DOHH2 (cell line): ENCODE data around the gene FBLN2.

Experiments used
- CTCF ChIP-seq: fragments of 200-600 bp; sonication (generic); IDR thresholded peaks from one replicate; pipeline ENCODE4 v1.5.1; 2014; ENCODE audit warnings: antibody characterized with exemption, mild to moderate bottlenecking, low read depth, low read length; ENCODE audit not compliant: poor library complexity, severe bottlenecking
- EZH2phosphoT487 ChIP-seq: fragments of 200-600 bp; sonication (generic); IDR thresholded peaks from 2 replicates; pipeline ENCODE4 v1.6.1; 2017; ENCODE audit warnings: borderline replicate concordance, mild to moderate bottlenecking, antibody characterized with exemption, low read length, moderate library complexity, mixed read lengths

- TF ChIP-seq EZH2phosphoT487 (no peak), CTCF (no peak)
Observed at GRCh38 chr3:13574798-13575451, 26.0 kb downstream of the FBLN2 start.
